Omental fat pad (tissue), 4 donors: Measurements from ENCODE around the gene KIF19. TPM values are rescaled to one million over a fixed set of nuclear protein-coding genes. Genes with fewer than 3 reads are reported as not detected.
"Not testable (repeated sequence)": the region's sequence is repeated elsewhere in the genome, so short reads cannot be mapped to it uniquely, and the experiment has no call there.

Experiments used
- ATAC-seq: fragments of 150-250 bp; one replicate; pipeline ENCODE4 v1.9.1; 2016; ENCODE audit warnings: mild to moderate bottlenecking, moderate library complexity; ENCODE audit not compliant: low FRiP score
- DNase-seq: peaks from one replicate; pipeline ENCODE4 v3.0.0-alpha.2; 2019; ENCODE audit warnings: low spot score
- CTCF ChIP-seq, 3 donors: fragments of 450-650 bp; IDR thresholded peaks; one replicate each; pipeline ENCODE4 v1.5.1; 2016 to 2017; ENCODE audit warnings: antibody characterized with exemption in 3 of 3, mild to moderate bottlenecking in 3 of 3, moderate library complexity in 2 of 3
- total RNA-seq, 4 donors: library from RNA; depleted of rRNA; stranded (reverse); fragments of >200 nt; gene quantifications; one replicate each; pipeline ENCODE4 v1.1.0, GENCODE V29; 2016

Gene KIF19
- total RNA-seq, 4 donors from 2014 or later, result 0.72 to 2.4 (median 1.4) TPM

- ATAC-seq, result no peak
- no peak for DNase-seq
- TF ChIP-seq CTCF (IDR thresholded peaks at IDR 0.05), result no peak
These were observed 78.2 kb downstream of the KIF19 start for GRCh38 chr17:74404218-74404617.

GRCh38 chr17:74404789-74405188 lies 78.8 kb downstream of the KIF19 start:
- ATAC-seq (no peak), DNase-seq (no peak)
- no peak for TF ChIP-seq CTCF (IDR thresholded peaks at IDR 0.05)

- DNase-seq, ATAC-seq: not testable (repeated sequence)
These were observed 79.3 kb downstream of the KIF19 start for GRCh38 chr17:74405311-74405710.

Other genes with a start within 250 kb of the KIF19 start
- gene RPL38, start 122.5 kb upstream of the KIF19 start, total RNA-seq, result 100 to 1,000 TPM; 333 to 392 (median 362) TPM
- gene TTYH2, start 112.7 kb upstream of the KIF19 start, total RNA-seq, result 1 to 10 TPM; 5.9 to 9.0 (median 7.9) TPM
- not detected for gene DNAI2, start 52.0 kb upstream of the KIF19 start, total RNA-seq
- under 1 TPM in 1 of 4 donors, not detected in 3; 0.36 TPM for gene BTBD17, start 35.6 kb downstream of the KIF19 start, total RNA-seq
- not detected for gene GPR142, start 41.3 kb downstream of the KIF19 start, total RNA-seq
- 10 to 100 TPM; 11.5 to 29.0 (median 16.0) TPM for gene GPRC5C, start 105.9 kb downstream of the KIF19 start, total RNA-seq
- 10 to 100 TPM in 3 of 4 donors, 1 to 10 TPM in 1; 4.8 to 24.6 (median 16.6) TPM for gene CD300A, start 140.4 kb downstream of the KIF19 start, total RNA-seq
- gene CD300LB, start 205.2 kb downstream of the KIF19 start, total RNA-seq, result 10 to 100 TPM in 1 of 4 donors, 1 to 10 TPM in 1, under 1 TPM in 2; 0.63 to 14.1 (median 0.86) TPM
- gene CD300C, start 219.9 kb downstream of the KIF19 start, total RNA-seq, result 1 to 10 TPM; 1.6 to 9.4 (median 2.1) TPM
- not detected for gene CD300H, start 241.3 kb downstream of the KIF19 start, total RNA-seq